Nephron (organoid): ENCODE measurements around the gene ZBTB20.

Source experiments
- H3K27ac Mint-ChIP-seq, 3 experiments: 2 replicates each; pipeline ENCODE4 v1.8.0; 2020; ENCODE audit warnings: mixed read lengths in 3 of 3, mild to moderate bottlenecking in 2 of 3, moderate library complexity in 1 of 3
- H3K27me3 Mint-ChIP-seq: 2 replicates; pipeline ENCODE4 v1.8.0; 2021; ENCODE audit warnings: low read depth, mild to moderate bottlenecking, moderate library complexity, mixed read lengths
- H3K36me3 Mint-ChIP-seq: 2 replicates; pipeline ENCODE4 v1.8.0; 2020; ENCODE audit warnings: low read depth, mixed read lengths
- H3K4me1 Mint-ChIP-seq: 2 replicates; pipeline ENCODE4 v1.8.0; 2020; ENCODE audit warnings: mixed read lengths
- H3K4me3 Mint-ChIP-seq, 3 experiments: 2 replicates each; pipeline ENCODE4 v1.8.0; 2020; ENCODE audit warnings: mild to moderate bottlenecking in 3 of 3, mixed read lengths in 3 of 3, moderate library complexity in 2 of 3
- H3K9me3 Mint-ChIP-seq: 2 replicates; pipeline ENCODE4 v1.8.0; 2020; ENCODE audit warnings: mixed read lengths
- TF ChIP-seq, protein P1 (sequence below), 3 experiments: fragments of 200-600 bp; sonication (generic); IDR thresholded peaks; one replicate each; pipeline ENCODE4 v1.5.0; 2021; ENCODE audit warnings: antibody characterized with exemption in 3 of 3; ENCODE audit not compliant: unreplicated experiment in 3 of 3

Gene ZBTB20

GRCh38 chr3:114758831-114759699 is 388.0 kb downstream of the ZBTB20 start:
- Mint-ChIP-seq H3K4me3 (peak overlapping the region in 2 of 3 experiments; percentile 16 to 39), H3K36me3 (no peaks in the 10 kb centered on the region), H3K27ac (peak overlapping the region; percentile 8 to 57 (median 55)), H3K9me3 (no peaks in the 10 kb centered on the region), H3K4me1 (peaks cover 12% of the 10 kb centered on the region), H3K27me3 (no peaks in the 10 kb centered on the region)
- TF ChIP-seq, protein P1, sequence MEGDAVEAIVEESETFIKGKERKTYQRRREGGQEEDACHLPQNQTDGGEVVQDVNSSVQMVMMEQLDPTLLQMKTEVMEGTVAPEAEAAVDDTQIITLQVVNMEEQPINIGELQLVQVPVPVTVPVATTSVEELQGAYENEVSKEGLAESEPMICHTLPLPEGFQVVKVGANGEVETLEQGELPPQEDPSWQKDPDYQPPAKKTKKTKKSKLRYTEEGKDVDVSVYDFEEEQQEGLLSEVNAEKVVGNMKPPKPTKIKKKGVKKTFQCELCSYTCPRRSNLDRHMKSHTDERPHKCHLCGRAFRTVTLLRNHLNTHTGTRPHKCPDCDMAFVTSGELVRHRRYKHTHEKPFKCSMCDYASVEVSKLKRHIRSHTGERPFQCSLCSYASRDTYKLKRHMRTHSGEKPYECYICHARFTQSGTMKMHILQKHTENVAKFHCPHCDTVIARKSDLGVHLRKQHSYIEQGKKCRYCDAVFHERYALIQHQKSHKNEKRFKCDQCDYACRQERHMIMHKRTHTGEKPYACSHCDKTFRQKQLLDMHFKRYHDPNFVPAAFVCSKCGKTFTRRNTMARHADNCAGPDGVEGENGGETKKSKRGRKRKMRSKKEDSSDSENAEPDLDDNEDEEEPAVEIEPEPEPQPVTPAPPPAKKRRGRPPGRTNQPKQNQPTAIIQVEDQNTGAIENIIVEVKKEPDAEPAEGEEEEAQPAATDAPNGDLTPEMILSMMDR (IDR thresholded peaks at IDR 0.05; ENCODE audit: unreplicated experiment in 3 of 3), result no peak

DNA sequence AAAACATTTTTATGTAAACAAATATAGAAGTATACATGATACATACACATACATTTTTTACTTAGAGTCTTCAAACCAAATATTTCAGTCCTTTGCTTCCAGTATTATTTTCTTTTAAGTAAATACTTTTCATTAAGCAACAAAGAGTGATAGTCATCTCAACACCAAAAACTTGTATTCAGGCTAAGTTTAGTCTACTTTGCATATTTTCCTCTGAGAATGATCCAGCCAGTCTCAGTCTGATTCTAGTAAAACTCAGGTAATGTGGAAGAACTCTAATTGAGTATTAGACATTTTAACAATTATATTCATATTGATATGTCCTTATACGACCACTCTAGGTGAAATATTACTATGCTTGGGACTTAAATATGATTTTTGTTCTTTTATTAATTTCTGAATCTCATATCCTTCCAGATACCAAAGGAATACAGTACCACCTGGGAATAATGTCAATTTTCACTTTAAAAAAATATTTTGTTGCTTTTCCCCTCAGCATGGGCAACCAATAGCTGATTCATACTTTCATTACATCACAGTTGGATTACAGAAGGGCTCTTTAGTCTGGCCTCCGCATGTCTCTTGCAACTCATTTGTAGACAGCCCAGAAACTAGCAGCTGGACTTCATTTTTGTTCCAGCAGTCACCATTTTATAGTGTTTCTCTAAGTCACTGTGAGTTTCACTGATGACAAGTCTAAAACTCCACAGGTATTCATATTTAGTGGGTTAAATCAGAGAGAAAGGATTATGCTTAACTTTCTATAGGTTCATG is 390.4 kb downstream of the ZBTB20 start:
- H3K27me3 Mint-ChIP-seq, result no peaks in the 10 kb centered on the region
- no peak overlapping the region for H3K4me3 Mint-ChIP-seq
- no peaks in the 10 kb centered on the region for H3K36me3 Mint-ChIP-seq
- no peaks in the 10 kb centered on the region for H3K9me3 Mint-ChIP-seq
- TF ChIP-seq, protein P1 (IDR thresholded peaks at IDR 0.05; ENCODE audit: unreplicated experiment in 3 of 3), result no peak
- H3K27ac Mint-ChIP-seq, result no peak overlapping the region
- peaks cover 12% of the 10 kb centered on the region for H3K4me1 Mint-ChIP-seq

- Mint-ChIP-seq H3K27ac (peak overlapping the region; percentile 60 to 76 (median 73)), H3K36me3 (no peaks in the 10 kb centered on the region), H3K4me1 (no peaks in the 10 kb centered on the region), H3K4me3 (no peak overlapping the region), H3K9me3 (no peaks in the 10 kb centered on the region), H3K27me3 (no peaks in the 10 kb centered on the region)
- TF ChIP-seq, protein P1 (IDR thresholded peaks at IDR 0.05; ENCODE audit: unreplicated experiment in 3 of 3), result no peak
Observed at GRCh38 chr3:114746502-114746901, 400.6 kb downstream of the ZBTB20 start.

- Mint-ChIP-seq H3K4me3 (peak overlapping the region; percentile 59 to 78 (median 60)), H3K9me3 (no peaks in the 10 kb centered on the region), H3K27ac (peak overlapping the region; percentile 60 to 76 (median 73)), H3K36me3 (no peaks in the 10 kb centered on the region), H3K27me3 (no peaks in the 10 kb centered on the region), H3K4me1 (no peaks in the 10 kb centered on the region)
- TF ChIP-seq, protein P1 (IDR thresholded peaks at IDR 0.05; ENCODE audit: unreplicated experiment in 3 of 3), result no peak
Observed at GRCh38 chr3:114745322-114746240, 401.5 kb downstream of the ZBTB20 start.

- H3K9me3 Mint-ChIP-seq, result no peaks in the 10 kb centered on the region
- H3K4me1 Mint-ChIP-seq, result no peaks in the 10 kb centered on the region
- no peaks in the 10 kb centered on the region for H3K27me3 Mint-ChIP-seq
- H3K27ac Mint-ChIP-seq, result peak overlapping the region in 2 of 3 experiments; percentile 60 to 73
- H3K36me3 Mint-ChIP-seq, result no peaks in the 10 kb centered on the region
- H3K4me3 Mint-ChIP-seq, result peak overlapping the region; percentile 3 to 78 (median 54)
- TF ChIP-seq, protein P1 (IDR thresholded peaks at IDR 0.05; ENCODE audit: unreplicated experiment in 3 of 3), result no peak
Observed at GRCh38 chr3:114743746-114744485, 403.2 kb downstream of the ZBTB20 start.
